ENCODE results near the gene SLC25A2.
A peak's percentile ranks its signal among the peaks of the same experiment; 100 is the strongest.
"Not testable (repeated sequence)": the region's sequence is repeated elsewhere in the genome, so short reads cannot be mapped to it uniquely, and the experiment has no call there.

SLC25A2 gene

GRCh38 chr5:141303756-141304155 lies at the start of gene SLC25A2:
Gene SLC25A2, minus strand, starts transcription at chr5:141304049. Its CDS starts 184 bp downstream, at chr5:141303865.
- DNase-seq (ENCODE audit: low read depth in 2 of 2), result no peak

GRCh38 chr5:141351591-141351990 lies 47.7 kb upstream of the SLC25A2 start:
- DNase-seq (ENCODE audit: low read depth in 2 of 2), result no peak

GRCh38 chr5:141349917-141350619 lies 46.2 kb upstream of the SLC25A2 start, which contains the start of gene PCDHGB1:
Gene PCDHGB1, plus strand, starts transcription at chr5:141350099. Its CDS starts 162 bp downstream, at chr5:141350261.
- DNase-seq (ENCODE audit: low read depth in 2 of 2), result no peak

GRCh38 chr5:141346017-141346416 lies 42.2 kb upstream of the SLC25A2 start:
- not testable (repeated sequence) for DNase-seq (ENCODE audit: low read depth in 2 of 2)

GRCh38 chr5:141345327-141345726 lies 41.5 kb upstream of the SLC25A2 start:
- DNase-seq (ENCODE audit: low read depth in 2 of 2), result no peak

GRCh38 chr5:141343953-141344463 lies 40.2 kb upstream of the SLC25A2 start:
- no peak for DNase-seq (ENCODE audit: low read depth in 2 of 2)

- no peak for DNase-seq (ENCODE audit: low read depth in 2 of 2)
These were observed 39.5 kb upstream of the SLC25A2 start, which contains the start of gene PCDHGA3 for GRCh38 chr5:141343242-141343952. Gene PCDHGA3, plus strand, starts transcription at chr5:141343829. Its CDS starts 205 bp downstream, at chr5:141344034.

- DNase-seq (ENCODE audit: low read depth in 2 of 2), result no peak
These were observed 38.9 kb upstream of the SLC25A2 start for GRCh38 chr5:141342773-141343172.

GRCh38 chr5:141340781-141341354 lies 37.0 kb upstream of the SLC25A2 start:
- not testable (repeated sequence) for DNase-seq (ENCODE audit: low read depth in 2 of 2)

- no peak for DNase-seq (ENCODE audit: low read depth in 2 of 2)
These were observed 34.9 kb upstream of the SLC25A2 start, which contains the start of gene PCDHGA2 for GRCh38 chr5:141338538-141339306. Gene PCDHGA2, plus strand, starts transcription at chr5:141338760.

- DNase-seq (ENCODE audit: low read depth in 2 of 2), result not testable (repeated sequence)
These were observed 28.7 kb upstream of the SLC25A2 start for GRCh38 chr5:141332571-141332970.

GRCh38 chr5:141330299-141331080 lies 26.6 kb upstream of the SLC25A2 start, which contains the start of gene PCDHGA1:
Gene PCDHGA1, plus strand, starts transcription at chr5:141330514.
- no peak for DNase-seq (ENCODE audit: low read depth in 2 of 2)

- no peak for DNase-seq (ENCODE audit: low read depth in 2 of 2)
These were observed 24.4 kb upstream of the SLC25A2 start for GRCh38 chr5:141328231-141328630.

- peak; percentile 33 to 41 for DNase-seq (ENCODE audit: low read depth in 2 of 2)
These were observed 22.4 kb upstream of the SLC25A2 start for GRCh38 chr5:141326088-141326854.

- DNase-seq (ENCODE audit: low read depth in 2 of 2), result no peak
These were observed 18.4 kb upstream of the SLC25A2 start for GRCh38 chr5:141322261-141322660.

GRCh38 chr5:141320225-141321169 lies 16.6 kb upstream of the SLC25A2 start, which contains the start of gene TAF7:
Gene TAF7, minus strand, starts transcription at chr5:141320784. Its CDS starts 740 bp downstream, at chr5:141320044.
- DNase-seq (ENCODE audit: low read depth in 2 of 2), result peak; percentile 82 to 86

GRCh38 chr5:141319699-141320098 lies 15.8 kb upstream of the SLC25A2 start:
- no peak for DNase-seq (ENCODE audit: low read depth in 2 of 2)

GRCh38 chr5:141319202-141319601 lies 15.4 kb upstream of the SLC25A2 start:
- no peak for DNase-seq (ENCODE audit: low read depth in 2 of 2)

Measured in stimulated activated CD8-positive, alpha-beta memory T cell treated with anti-CD3 and anti-CD28 coated beads, Interleukin-15, amount 100 ng/mL, for 48 hours (primary cell).